CD4-positive, alpha-beta T cell treated with Interferon alpha-2 for 1 hour (primary cell): ENCODE results near the gene CIAO2B.
"Not testable (repeated sequence)": the region's sequence is repeated elsewhere in the genome, so short reads cannot be mapped to it uniquely, and the experiment has no call there.

Experiments
- DNase-seq, 2 donors: peaks; one replicate each; pipeline ENCODE4 v3.0.0-alpha.2; 2020 to 2022

CIAO2B gene

GRCh38 chr16:66903544-66904427 lies 30.4 kb downstream of the CIAO2B start:
- DNase-seq, result no peak

- DNase-seq, result no peak
These were observed 31.3 kb downstream of the CIAO2B start for GRCh38 chr16:66902648-66903543.

- DNase-seq, result no peak
These were observed 32.6 kb downstream of the CIAO2B start for GRCh38 chr16:66901626-66902025.

- no peak for DNase-seq
These were observed 33.3 kb downstream of the CIAO2B start for GRCh38 chr16:66900721-66901441.

GRCh38 chr16:66899945-66900710 lies 34.1 kb downstream of the CIAO2B start:
- DNase-seq, result no peak

- no peak for DNase-seq
These were observed 34.8 kb downstream of the CIAO2B start for GRCh38 chr16:66899310-66899944.

- no peak for DNase-seq
These were observed 35.3 kb downstream of the CIAO2B start for GRCh38 chr16:66898933-66899309.

GRCh38 chr16:66898207-66898606 lies 36.0 kb downstream of the CIAO2B start:
- no peak for DNase-seq

GRCh38 chr16:66896682-66897081 lies 37.5 kb downstream of the CIAO2B start:
- not testable (repeated sequence) for DNase-seq

- no peak for DNase-seq
These were observed 38.2 kb downstream of the CIAO2B start for GRCh38 chr16:66895999-66896398.

GRCh38 chr16:66895689-66895979 lies 38.6 kb downstream of the CIAO2B start:
- DNase-seq, result no peak

- DNase-seq, result peak; percentile 54 to 70
These were observed 39.1 kb downstream of the CIAO2B start for GRCh38 chr16:66894948-66895688.

- no peak for DNase-seq
These were observed 40.1 kb downstream of the CIAO2B start for GRCh38 chr16:66894055-66894454.

- no peak for DNase-seq
These were observed 42.4 kb downstream of the CIAO2B start for GRCh38 chr16:66891797-66892196.

- no peak for DNase-seq
These were observed 42.8 kb downstream of the CIAO2B start for GRCh38 chr16:66891360-66891759.

GRCh38 chr16:66890799-66891198 lies 43.4 kb downstream of the CIAO2B start:
- no peak for DNase-seq

- DNase-seq, result no peak
These were observed 44.6 kb downstream of the CIAO2B start for GRCh38 chr16:66889622-66890021.

- DNase-seq, result no peak
These were observed 45.3 kb downstream of the CIAO2B start for GRCh38 chr16:66888647-66889615.

GRCh38 chr16:66886914-66887313 lies 47.3 kb downstream of the CIAO2B start:
- DNase-seq, result no peak

GRCh38 chr16:66886321-66886720 lies 47.9 kb downstream of the CIAO2B start:
- no peak for DNase-seq
